ENCODE results near the gene TBCA. TPM values are rescaled to one million over a fixed set of nuclear protein-coding genes. Genes with fewer than 3 reads are reported as not detected.

Gene TBCA
- total and polyA plus RNA-seq, 2 donors from 2014 or later = 124 to 407 TPM

GRCh38 chr5:77663090-77663863 lies 112.9 kb downstream of the TBCA start:
- DNase-seq = no peak
- intact Hi-C loops (cut with DNase I) = no loop called here
- Histone ChIP-seq H3K27me3 (ENCODE audit: control insufficient read depth, insufficient read depth, low read length) (no peaks in the 10 kb centered on the region), H3K9me3 (ENCODE audit: control insufficient read depth in 2 of 3, insufficient read depth in 1 of 3, low read length in 3 of 3) (peaks cover 0 to 4% (median 0%) of the 10 kb centered on the region in 3 donors), H3K4me1 (ENCODE audit: control insufficient read depth in 2 of 3, insufficient read depth in 2 of 3, low read depth in 1 of 3, low read length in 3 of 3) (no peaks in the 10 kb centered on the region), H3K36me3 (ENCODE audit: control insufficient read depth in 2 of 3, insufficient read depth in 3 of 3, low read length in 3 of 3) (no peaks in the 10 kb centered on the region), H3K27ac (ENCODE audit: low read depth in 2 of 2, low read length in 2 of 2) (no peak overlapping the region), H3K4me3 (ENCODE audit: low read length in 3 of 3) (no peak overlapping the region), H3K9ac (ENCODE audit: low read length in 3 of 3) (no peak overlapping the region)
- no peak for FAIRE-seq
- no peak for TF ChIP-seq CTCF (IDR thresholded peaks at IDR 0.05; ENCODE audit: borderline replicate concordance, extremely low read depth, insufficient read depth)

GRCh38 chr5:77662635-77663034 lies 113.5 kb downstream of the TBCA start:
- no peak for FAIRE-seq
- Histone ChIP-seq H3K4me1 (ENCODE audit: control insufficient read depth in 2 of 3, insufficient read depth in 2 of 3, low read depth in 1 of 3, low read length in 3 of 3) (no peaks in the 10 kb centered on the region), H3K27me3 (ENCODE audit: control insufficient read depth, insufficient read depth, low read length) (no peaks in the 10 kb centered on the region), H3K9ac (ENCODE audit: low read length in 3 of 3) (no peak overlapping the region), H3K36me3 (ENCODE audit: control insufficient read depth in 2 of 3, insufficient read depth in 3 of 3, low read length in 3 of 3) (no peaks in the 10 kb centered on the region), H3K4me3 (ENCODE audit: low read length in 3 of 3) (no peak overlapping the region), H3K27ac (ENCODE audit: low read depth in 2 of 2, low read length in 2 of 2) (no peak overlapping the region), H3K9me3 (ENCODE audit: control insufficient read depth in 2 of 3, insufficient read depth in 1 of 3, low read length in 3 of 3) (peaks cover 0 to 4% (median 0%) of the 10 kb centered on the region in 3 donors)
- no peak for TF ChIP-seq CTCF (IDR thresholded peaks at IDR 0.05; ENCODE audit: borderline replicate concordance, extremely low read depth, insufficient read depth)
- DNase-seq = no peak
- intact Hi-C loops (cut with DNase I) = no loop called here

- TF ChIP-seq CTCF (IDR thresholded peaks at IDR 0.05; ENCODE audit: borderline replicate concordance, extremely low read depth, insufficient read depth) = no peak
- intact Hi-C loops (cut with DNase I) = no loop called here
- DNase-seq (no peak), FAIRE-seq (no peak)
- Histone ChIP-seq H3K27me3 (ENCODE audit: control insufficient read depth, insufficient read depth, low read length) (no peaks in the 10 kb centered on the region), H3K4me3 (ENCODE audit: low read length in 3 of 3) (no peak overlapping the region), H3K4me1 (ENCODE audit: control insufficient read depth in 2 of 3, insufficient read depth in 2 of 3, low read depth in 1 of 3, low read length in 3 of 3) (no peaks in the 10 kb centered on the region), H3K9me3 (ENCODE audit: control insufficient read depth in 2 of 3, insufficient read depth in 1 of 3, low read length in 3 of 3) (peaks cover 0 to 4% (median 0%) of the 10 kb centered on the region in 3 donors), H3K27ac (ENCODE audit: low read depth in 2 of 2, low read length in 2 of 2) (no peak overlapping the region), H3K9ac (ENCODE audit: low read length in 3 of 3) (no peak overlapping the region), H3K36me3 (ENCODE audit: control insufficient read depth in 2 of 3, insufficient read depth in 3 of 3, low read length in 3 of 3) (no peaks in the 10 kb centered on the region)
These were observed 117.5 kb downstream of the TBCA start for GRCh38 chr5:77658662-77659061.
